ENCODE measurements around the gene NUDT7. TPM values are rescaled to one million over a fixed set of nuclear protein-coding genes. Genes with fewer than 3 reads are reported as not detected.

NUDT7 gene
- total and polyA plus RNA-seq, 2 experiments from 2014 or later, result 5.6 to 14.3 TPM

DNA sequence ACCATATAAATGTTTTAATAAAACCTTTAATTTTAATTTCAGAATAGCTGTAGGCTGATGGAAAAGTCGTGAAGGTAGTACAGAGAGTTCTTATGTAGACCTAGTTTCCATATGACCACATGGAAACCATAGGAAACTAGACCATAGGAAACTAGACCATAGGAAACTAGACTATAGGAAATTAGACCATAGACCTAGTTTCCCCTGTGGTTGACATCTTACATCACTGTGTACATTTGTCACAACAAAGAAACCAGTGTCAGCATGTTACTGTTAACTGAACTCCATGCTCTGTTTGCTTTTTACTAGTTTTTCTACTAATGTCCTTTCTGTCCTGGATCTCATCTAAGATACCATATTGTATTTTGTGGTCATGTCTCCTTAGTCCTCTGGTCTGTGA lies 14.6 kb downstream of the NUDT7 start:
- H4K20me1 ChIP-seq (replicated peaks; ENCODE audit: insufficient read depth), result no peaks in the 10 kb centered on the region
- H3K36me3 Mint-ChIP-seq (ENCODE audit: low read depth), result peaks cover 12% of the 10 kb centered on the region; the same call in 2 of the 3 replicates
- H3K9me3 Mint-ChIP-seq, result peaks cover 5% of the 10 kb centered on the region; the same call in 2 of the 3 replicates
- no peaks in the 10 kb centered on the region for H3K79me2 ChIP-seq (replicated peaks; ENCODE audit: insufficient read depth)
- TF ChIP-seq, protein P1, sequence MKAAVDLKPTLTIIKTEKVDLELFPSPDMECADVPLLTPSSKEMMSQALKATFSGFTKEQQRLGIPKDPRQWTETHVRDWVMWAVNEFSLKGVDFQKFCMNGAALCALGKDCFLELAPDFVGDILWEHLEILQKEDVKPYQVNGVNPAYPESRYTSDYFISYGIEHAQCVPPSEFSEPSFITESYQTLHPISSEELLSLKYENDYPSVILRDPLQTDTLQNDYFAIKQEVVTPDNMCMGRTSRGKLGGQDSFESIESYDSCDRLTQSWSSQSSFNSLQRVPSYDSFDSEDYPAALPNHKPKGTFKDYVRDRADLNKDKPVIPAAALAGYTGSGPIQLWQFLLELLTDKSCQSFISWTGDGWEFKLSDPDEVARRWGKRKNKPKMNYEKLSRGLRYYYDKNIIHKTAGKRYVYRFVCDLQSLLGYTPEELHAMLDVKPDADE (IDR thresholded peaks at IDR 0.05), result no peak
- TF ChIP-seq ZNF114 (CRISPR knock-in tag; IDR thresholded peaks at IDR 0.05) (no peak), ZNF331 (CRISPR knock-in tag; IDR thresholded peaks at IDR 0.05; ENCODE audit: low read depth) (no peak)
- no peak overlapping the region for H3K4me3 Mint-ChIP-seq
- no peaks in the 10 kb centered on the region for H3K36me3 ChIP-seq (ENCODE audit: insufficient read depth)
- H3K4me2 ChIP-seq, result no peak overlapping the region
- ATAC-seq (no peak), DNase-seq (ENCODE audit: low spot score) (no peak)
- H3K4me1 Mint-ChIP-seq, result no peaks in the 10 kb centered on the region
- H3F3A ChIP-seq (replicated peaks; ENCODE audit: low read depth), result no peaks in the 10 kb centered on the region
- H3K9me2 ChIP-seq (ENCODE audit: insufficient read depth), result 0 out of 2 replicates have a peak, but pooled peaks cover 4% of the 10 kb centered on the region
- H3K27me3 Mint-ChIP-seq (ENCODE audit: insufficient read depth, low read depth, poor library complexity), result peaks cover 1% of the 10 kb centered on the region
- H3K4me1 ChIP-seq (ENCODE audit: insufficient read depth), result no peaks in the 10 kb centered on the region
- H3K27ac Mint-ChIP-seq, result no peak overlapping the region
- no peak overlapping the region for H2AFZ ChIP-seq
- H3K27ac ChIP-seq (ENCODE audit: low read depth), result no peak overlapping the region
- H3K27me3 ChIP-seq (ENCODE audit: insufficient read depth), result no peaks in the 10 kb centered on the region
- H3K4me3 ChIP-seq, result no peak overlapping the region

DNA sequence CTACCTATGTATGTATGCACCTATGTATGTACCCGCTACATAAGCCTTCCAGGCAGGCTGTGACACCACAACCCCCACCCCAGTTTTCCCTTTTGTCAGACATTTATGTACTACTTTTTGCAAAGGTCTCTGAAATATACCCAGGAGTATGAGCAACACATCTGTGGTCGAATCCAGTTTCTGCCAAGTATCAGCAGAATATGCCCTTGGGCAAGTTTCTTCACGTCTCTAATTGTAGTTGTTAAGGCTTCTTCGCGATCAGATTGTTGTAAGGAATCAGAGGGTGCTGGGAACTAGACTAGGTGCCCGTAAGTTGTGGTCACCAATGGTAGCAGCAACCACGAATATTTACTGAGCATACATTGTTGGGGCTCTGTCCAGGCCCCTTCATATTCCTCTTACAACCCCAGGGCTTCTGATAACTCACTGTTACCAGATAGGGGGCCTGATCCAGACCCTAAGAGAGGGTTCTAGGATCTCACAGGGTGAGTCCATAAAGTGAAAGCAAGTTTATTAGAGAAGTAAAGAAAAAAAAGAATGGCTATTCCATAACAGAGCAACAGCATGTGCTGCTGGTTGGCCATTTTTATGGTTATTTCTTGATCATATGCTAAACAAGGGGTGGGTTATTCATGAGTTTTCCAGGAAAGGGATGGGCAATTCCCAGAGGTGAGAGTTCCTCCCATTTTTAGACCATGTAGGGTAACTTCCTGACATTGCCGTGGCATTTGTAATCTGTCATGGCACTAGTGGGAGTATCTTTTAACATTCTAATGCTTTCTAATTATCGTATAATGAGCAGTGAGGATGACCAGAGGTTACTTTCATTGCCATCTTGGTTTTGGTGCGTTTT lies 16.6 kb downstream of the NUDT7 start:
- no peaks in the 10 kb centered on the region for H3K36me3 ChIP-seq (ENCODE audit: insufficient read depth)
- H3F3A ChIP-seq (replicated peaks; ENCODE audit: low read depth), result no peaks in the 10 kb centered on the region
- 0 out of 2 replicates have a peak, but pooled peaks cover 4% of the 10 kb centered on the region for H3K9me2 ChIP-seq (ENCODE audit: insufficient read depth)
- Mint-ChIP-seq H3K36me3 (ENCODE audit: low read depth) (peaks cover 12% of the 10 kb centered on the region; the same call in 2 of the 3 replicates), H3K27ac (no peak overlapping the region), H3K4me1 (no peaks in the 10 kb centered on the region), H3K9me3 (peaks cover under 1% of the 10 kb centered on the region; the same call in 1 of the 3 replicates), H3K4me3 (no peak overlapping the region), H3K27me3 (ENCODE audit: insufficient read depth, low read depth, poor library complexity) (no peaks in the 10 kb centered on the region)
- ATAC-seq (no peak), DNase-seq (ENCODE audit: low spot score) (no peak)
- H3K27me3 ChIP-seq (ENCODE audit: insufficient read depth), result no peaks in the 10 kb centered on the region
- H3K4me2 ChIP-seq, result no peak overlapping the region
- TF ChIP-seq EZH2phosphoT487 (IDR thresholded peaks at IDR 0.05; ENCODE audit: unreplicated experiment) (no peak), NANOG (IDR thresholded peaks at IDR 0.05; ENCODE audit: borderline replicate concordance) (no peak), CREB1 (CRISPR knock-in tag; IDR thresholded peaks at IDR 0.05; ENCODE audit: low read depth) (no peak), EZH2 (IDR thresholded peaks at IDR 0.05; ENCODE audit: low read depth, unreplicated experiment) (no peak), ZNF114 (CRISPR knock-in tag; IDR thresholded peaks at IDR 0.05) (no peak), JUNB (IDR thresholded peaks at IDR 0.05; ENCODE audit: unreplicated experiment) (no peak)
- TF ChIP-seq, protein P2, sequence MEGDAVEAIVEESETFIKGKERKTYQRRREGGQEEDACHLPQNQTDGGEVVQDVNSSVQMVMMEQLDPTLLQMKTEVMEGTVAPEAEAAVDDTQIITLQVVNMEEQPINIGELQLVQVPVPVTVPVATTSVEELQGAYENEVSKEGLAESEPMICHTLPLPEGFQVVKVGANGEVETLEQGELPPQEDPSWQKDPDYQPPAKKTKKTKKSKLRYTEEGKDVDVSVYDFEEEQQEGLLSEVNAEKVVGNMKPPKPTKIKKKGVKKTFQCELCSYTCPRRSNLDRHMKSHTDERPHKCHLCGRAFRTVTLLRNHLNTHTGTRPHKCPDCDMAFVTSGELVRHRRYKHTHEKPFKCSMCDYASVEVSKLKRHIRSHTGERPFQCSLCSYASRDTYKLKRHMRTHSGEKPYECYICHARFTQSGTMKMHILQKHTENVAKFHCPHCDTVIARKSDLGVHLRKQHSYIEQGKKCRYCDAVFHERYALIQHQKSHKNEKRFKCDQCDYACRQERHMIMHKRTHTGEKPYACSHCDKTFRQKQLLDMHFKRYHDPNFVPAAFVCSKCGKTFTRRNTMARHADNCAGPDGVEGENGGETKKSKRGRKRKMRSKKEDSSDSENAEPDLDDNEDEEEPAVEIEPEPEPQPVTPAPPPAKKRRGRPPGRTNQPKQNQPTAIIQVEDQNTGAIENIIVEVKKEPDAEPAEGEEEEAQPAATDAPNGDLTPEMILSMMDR (conservative IDR thresholded peaks at IDR 0.05; ENCODE audit: low read depth in 2 of 2), result no peak
- TF ChIP-seq, protein P3, sequence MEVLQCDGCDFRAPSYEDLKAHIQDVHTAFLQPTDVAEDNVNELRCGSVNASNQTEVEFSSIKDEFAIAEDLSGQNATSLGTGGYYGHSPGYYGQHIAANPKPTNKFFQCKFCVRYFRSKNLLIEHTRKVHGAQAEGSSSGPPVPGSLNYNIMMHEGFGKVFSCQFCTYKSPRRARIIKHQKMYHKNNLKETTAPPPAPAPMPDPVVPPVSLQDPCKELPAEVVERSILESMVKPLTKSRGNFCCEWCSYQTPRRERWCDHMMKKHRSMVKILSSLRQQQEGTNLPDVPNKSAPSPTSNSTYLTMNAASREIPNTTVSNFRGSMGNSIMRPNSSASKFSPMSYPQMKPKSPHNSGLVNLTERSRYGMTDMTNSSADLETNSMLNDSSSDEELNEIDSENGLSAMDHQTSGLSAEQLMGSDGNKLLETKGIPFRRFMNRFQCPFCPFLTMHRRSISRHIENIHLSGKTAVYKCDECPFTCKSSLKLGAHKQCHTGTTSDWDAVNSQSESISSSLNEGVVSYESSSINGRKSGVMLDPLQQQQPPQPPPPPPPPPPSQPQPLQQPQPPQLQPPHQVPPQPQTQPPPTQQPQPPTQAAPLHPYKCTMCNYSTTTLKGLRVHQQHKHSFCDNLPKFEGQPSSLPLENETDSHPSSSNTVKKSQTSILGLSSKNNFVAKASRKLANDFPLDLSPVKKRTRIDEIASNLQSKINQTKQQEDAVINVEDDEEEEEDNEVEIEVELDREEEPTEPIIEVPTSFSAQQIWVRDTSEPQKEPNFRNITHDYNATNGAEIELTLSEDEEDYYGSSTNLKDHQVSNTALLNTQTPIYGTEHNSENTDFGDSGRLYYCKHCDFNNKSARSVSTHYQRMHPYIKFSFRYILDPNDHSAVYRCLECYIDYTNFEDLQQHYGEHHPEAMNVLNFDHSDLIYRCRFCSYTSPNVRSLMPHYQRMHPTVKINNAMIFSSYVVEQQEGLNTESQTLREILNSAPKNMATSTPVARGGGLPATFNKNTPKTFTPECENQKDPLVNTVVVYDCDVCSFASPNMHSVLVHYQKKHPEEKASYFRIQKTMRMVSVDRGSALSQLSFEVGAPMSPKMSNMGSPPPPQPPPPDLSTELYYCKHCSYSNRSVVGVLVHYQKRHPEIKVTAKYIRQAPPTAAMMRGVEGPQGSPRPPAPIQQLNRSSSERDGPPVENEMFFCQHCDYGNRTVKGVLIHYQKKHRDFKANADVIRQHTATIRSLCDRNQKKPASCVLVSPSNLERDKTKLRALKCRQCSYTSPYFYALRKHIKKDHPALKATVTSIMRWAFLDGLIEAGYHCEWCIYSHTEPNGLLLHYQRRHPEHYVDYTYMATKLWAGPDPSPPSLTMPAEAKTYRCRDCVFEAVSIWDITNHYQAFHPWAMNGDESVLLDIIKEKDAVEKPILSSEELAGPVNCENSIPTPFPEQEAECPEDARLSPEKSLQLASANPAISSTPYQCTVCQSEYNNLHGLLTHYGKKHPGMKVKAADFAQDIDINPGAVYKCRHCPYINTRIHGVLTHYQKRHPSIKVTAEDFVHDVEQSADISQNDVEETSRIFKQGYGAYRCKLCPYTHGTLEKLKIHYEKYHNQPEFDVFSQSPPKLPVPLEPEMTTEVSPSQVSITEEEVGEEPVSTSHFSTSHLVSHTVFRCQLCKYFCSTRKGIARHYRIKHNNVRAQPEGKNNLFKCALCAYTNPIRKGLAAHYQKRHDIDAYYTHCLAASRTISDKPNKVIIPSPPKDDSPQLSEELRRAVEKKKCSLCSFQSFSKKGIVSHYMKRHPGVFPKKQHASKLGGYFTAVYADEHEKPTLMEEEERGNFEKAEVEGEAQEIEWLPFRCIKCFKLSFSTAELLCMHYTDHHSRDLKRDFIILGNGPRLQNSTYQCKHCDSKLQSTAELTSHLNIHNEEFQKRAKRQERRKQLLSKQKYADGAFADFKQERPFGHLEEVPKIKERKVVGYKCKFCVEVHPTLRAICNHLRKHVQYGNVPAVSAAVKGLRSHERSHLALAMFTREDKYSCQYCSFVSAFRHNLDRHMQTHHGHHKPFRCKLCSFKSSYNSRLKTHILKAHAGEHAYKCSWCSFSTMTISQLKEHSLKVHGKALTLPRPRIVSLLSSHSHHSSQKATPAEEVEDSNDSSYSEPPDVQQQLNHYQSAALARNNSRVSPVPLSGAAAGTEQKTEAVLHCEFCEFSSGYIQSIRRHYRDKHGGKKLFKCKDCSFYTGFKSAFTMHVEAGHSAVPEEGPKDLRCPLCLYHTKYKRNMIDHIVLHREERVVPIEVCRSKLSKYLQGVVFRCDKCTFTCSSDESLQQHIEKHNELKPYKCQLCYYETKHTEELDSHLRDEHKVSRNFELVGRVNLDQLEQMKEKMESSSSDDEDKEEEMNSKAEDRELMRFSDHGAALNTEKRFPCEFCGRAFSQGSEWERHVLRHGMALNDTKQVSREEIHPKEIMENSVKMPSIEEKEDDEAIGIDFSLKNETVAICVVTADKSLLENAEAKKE (CRISPR knock-in tag; IDR thresholded peaks at IDR 0.05), result no peak
- no peaks in the 10 kb centered on the region for H4K20me1 ChIP-seq (replicated peaks; ENCODE audit: insufficient read depth)
- H3K4me3 ChIP-seq, result no peak overlapping the region
- no peak overlapping the region for H2AFZ ChIP-seq
- H3K27ac ChIP-seq (ENCODE audit: low read depth), result no peak overlapping the region
- no peaks in the 10 kb centered on the region for H3K4me1 ChIP-seq (ENCODE audit: insufficient read depth)
- H3K79me2 ChIP-seq (replicated peaks; ENCODE audit: insufficient read depth), result no peaks in the 10 kb centered on the region
